ENCODE results near the gene C3orf18. TPM values are rescaled to one million over a fixed set of nuclear protein-coding genes. Genes with fewer than 3 reads are reported as not detected.
A peak's percentile ranks its signal among the peaks of the same experiment; 100 is the strongest.

Gene C3orf18
- total RNA-seq, 1 donor: 6.2 TPM

GRCh38 chr3:50581459-50581842 is 13.9 kb upstream of the C3orf18 start:
- DNase-seq (ENCODE audit: low read depth in 2 of 3, low spot score in 2 of 3): no peak

GRCh38 chr3:50580683-50581458 is 13.3 kb upstream of the C3orf18 start:
- no peak for DNase-seq (ENCODE audit: low read depth in 2 of 3, low spot score in 2 of 3)

DNA sequence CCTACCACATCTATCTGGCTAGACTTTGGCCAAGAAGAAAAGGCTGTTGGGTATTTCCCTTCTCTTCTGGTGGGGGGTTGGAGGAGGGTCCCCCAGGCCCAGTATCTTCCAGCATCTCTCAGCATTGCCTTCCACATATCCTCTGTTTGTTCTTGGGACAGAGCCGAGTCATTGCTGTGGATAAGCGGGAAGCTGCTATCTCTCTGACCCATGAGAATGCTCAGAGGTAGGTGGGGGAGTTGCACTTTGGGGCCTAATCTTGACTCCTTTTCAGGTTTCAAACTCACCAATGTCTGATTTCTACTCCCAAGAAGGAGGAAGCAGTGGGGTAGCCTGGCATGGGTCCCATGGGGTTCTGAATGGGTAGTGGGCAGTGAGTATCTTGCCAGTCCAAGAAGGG is 9.8 kb upstream of the C3orf18 start:
- DNase-seq (ENCODE audit: low read depth in 2 of 3, low spot score in 2 of 3): no peak

GRCh38 chr3:50575372-50575771 is 7.8 kb upstream of the C3orf18 start:
- DNase-seq (ENCODE audit: low read depth in 2 of 3, low spot score in 2 of 3): no peak

GRCh38 chr3:50574444-50574831 is 6.9 kb upstream of the C3orf18 start:
- DNase-seq (ENCODE audit: low read depth in 2 of 3, low spot score in 2 of 3): no peak

GRCh38 chr3:50573566-50574443 is 6.3 kb upstream of the C3orf18 start:
- no peak for DNase-seq (ENCODE audit: low read depth in 2 of 3, low spot score in 2 of 3)

DNA sequence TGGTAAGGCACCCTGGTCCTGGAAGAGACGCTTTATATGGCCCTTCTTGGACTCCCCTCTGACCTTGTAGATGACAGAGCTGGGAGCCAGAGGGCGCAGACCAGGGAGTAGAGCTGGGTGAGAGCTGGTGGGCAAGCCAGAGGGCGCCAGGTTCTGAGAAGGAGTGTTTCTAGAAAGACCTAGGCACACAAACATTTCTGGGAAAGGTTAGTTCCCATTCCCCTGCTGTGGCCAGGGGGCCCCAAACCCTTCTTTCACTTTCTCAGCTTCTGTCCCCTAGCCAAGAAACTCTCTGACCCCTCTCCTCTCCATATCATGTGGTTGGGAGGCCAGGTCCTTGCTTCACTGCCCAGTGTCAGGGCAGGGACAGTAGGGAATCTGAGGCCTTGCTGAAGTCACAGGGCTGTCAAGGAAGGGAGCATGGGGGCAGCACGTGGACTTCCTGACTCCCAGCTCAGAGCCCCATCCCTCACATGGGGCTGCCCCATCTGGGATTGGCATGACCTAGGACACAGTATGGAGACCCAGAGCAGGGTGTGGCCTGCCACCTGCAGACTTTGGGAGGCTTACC is 5.3 kb upstream of the C3orf18 start:
- no peak for DNase-seq (ENCODE audit: low read depth in 2 of 3, low spot score in 2 of 3)

DNA sequence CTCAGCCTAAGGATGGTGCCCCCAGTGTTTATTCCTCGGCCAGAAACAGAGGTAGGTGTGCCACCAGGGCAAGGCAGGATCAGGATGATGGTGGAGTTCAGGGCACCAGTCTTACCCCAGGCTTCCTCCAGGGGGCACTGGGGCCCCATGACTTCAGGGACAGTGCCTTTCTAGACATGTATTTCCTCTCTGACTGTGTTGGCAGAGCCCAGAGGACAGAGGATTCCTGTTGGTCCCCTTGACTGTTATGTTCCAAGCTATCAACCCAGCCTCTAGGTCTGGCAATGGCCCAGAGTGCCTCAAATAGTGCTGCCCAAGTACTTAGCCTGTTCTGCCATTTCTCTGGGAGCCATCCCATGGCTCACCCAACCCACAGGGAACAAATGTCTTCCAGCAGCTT is 4.6 kb upstream of the C3orf18 start:
- DNase-seq (ENCODE audit: low read depth in 2 of 3, low spot score in 2 of 3): peak; percentile 66 to 86 (median 72)

DNA sequence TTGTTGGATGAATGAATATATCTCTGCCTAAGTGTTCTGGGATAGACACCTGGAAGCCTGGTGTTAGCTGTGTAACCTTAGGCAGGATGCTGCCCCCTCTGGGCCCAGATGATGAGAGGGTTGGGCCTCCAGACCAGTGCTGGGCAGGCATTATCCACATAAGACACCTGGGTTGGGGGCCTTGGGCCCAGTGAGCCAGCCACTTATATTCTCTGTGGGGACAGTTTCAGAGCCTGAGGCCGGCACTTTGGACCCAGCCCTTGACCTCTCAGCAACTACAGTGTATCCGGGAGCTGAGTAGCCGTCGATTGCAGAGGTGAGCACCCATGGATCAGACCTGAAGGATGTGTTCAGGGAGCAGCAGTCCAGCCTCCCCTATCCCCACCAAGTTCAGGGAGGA is 3.9 kb upstream of the C3orf18 start:
- DNase-seq (ENCODE audit: low read depth in 2 of 3, low spot score in 2 of 3): no peak

GRCh38 chr3:50570508-50571279 is 3.1 kb upstream of the C3orf18 start:
- DNase-seq (ENCODE audit: low read depth in 2 of 3, low spot score in 2 of 3): no peak

- DNase-seq (ENCODE audit: low read depth in 2 of 3, low spot score in 2 of 3): peak; percentile 72 to 95 (median 94)
Measured at GRCh38 chr3:50568947-50569749, 1.6 kb upstream of the C3orf18 start, which contains the start of gene HEMK1. TSS of gene HEMK1 (plus strand) at chr3:50569522. CDS start at chr3:50571105, 1,583 bp downstream.

GRCh38 chr3:50567011-50567385 is 549 bp downstream of the C3orf18 start:
- no peak for DNase-seq (ENCODE audit: low read depth in 2 of 3, low spot score in 2 of 3)

- DNase-seq (ENCODE audit: low read depth in 2 of 3, low spot score in 2 of 3): no peak
Measured at GRCh38 chr3:50564321-50564720, 3.2 kb downstream of the C3orf18 start.

GRCh38 chr3:50563867-50564266 is 3.7 kb downstream of the C3orf18 start:
- DNase-seq (ENCODE audit: low read depth in 2 of 3, low spot score in 2 of 3): no peak

DNA sequence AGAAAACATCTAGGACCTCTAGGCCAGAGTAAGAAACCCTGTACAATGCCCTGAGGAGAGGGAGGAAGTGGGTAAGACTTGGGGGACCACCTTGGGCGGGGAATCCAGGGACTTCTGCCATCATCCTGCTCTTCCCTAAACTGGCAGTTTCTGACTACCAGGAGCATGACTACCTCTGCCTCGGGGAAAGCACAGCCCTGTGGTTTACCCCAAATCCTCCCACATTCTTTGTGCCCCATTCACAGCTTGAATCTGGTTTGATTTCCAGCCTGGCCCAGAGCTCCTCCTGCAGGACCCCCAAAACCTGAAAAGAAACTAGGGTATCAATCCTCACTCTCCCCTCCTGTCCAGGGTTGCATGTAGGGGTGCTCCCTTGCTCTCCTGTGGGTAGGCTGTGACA is 4.7 kb downstream of the C3orf18 start:
- DNase-seq (ENCODE audit: low read depth in 2 of 3, low spot score in 2 of 3): no peak

- DNase-seq (ENCODE audit: low read depth in 2 of 3, low spot score in 2 of 3): no peak
Measured at GRCh38 chr3:50559702-50560101, 7.8 kb downstream of the C3orf18 start.

GRCh38 chr3:50557915-50558314 is 9.6 kb downstream of the C3orf18 start:
- DNase-seq (ENCODE audit: low read depth in 2 of 3, low spot score in 2 of 3): no peak

- no peak for DNase-seq (ENCODE audit: low read depth in 2 of 3, low spot score in 2 of 3)
Measured at GRCh38 chr3:50557106-50557505, 10.4 kb downstream of the C3orf18 start.

DNA sequence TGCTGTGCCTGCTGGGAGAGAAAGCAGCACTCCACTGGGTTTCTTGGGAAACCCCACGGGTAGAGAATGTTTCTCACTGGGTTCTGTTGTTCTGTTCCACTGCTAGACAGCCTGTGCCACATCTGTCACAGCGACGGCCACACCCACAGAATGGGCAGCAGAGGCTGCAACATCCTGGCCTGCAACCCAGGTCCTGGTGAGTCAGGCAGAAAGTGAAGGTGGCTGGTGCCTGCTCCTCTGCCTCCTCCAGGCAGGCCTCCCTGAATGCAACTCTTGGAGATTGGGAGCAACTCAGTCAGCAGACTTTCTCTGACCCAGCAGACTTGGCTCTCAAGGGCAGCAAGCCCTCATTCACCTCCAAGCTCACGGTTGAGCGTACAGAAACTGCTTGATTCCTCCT is 13.0 kb downstream of the C3orf18 start:
- DNase-seq (ENCODE audit: low read depth in 2 of 3, low spot score in 2 of 3): no peak

DNA sequence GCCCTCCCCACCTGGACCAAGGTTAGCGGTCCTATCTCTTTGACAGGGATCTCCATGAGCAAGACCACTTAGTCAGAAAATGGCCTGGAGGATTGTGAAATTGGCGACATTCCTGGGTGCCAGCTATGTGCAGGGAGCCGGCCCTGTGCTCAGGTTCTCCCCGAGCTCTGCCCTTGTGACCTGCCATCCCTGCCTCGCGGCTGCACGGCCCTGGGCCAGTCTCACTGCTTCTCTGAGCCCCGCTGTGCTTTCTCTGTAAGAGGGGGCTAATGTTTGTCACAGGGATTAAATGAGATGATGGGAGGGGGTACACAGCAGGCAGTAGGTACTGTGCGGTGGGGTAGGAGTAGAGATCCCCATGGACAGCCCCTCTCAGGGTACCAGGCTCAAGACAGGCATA is 14.9 kb downstream of the C3orf18 start:
- DNase-seq (ENCODE audit: low read depth in 2 of 3, low spot score in 2 of 3): no peak
